ENCODE data around the gene GLIPR1L2. TPM values are rescaled to one million over a fixed set of nuclear protein-coding genes. Genes with fewer than 3 reads are reported as not detected.

Gene GLIPR1L2
- total RNA-seq, 1 experiment from 2014 or later, result not detected

DNA sequence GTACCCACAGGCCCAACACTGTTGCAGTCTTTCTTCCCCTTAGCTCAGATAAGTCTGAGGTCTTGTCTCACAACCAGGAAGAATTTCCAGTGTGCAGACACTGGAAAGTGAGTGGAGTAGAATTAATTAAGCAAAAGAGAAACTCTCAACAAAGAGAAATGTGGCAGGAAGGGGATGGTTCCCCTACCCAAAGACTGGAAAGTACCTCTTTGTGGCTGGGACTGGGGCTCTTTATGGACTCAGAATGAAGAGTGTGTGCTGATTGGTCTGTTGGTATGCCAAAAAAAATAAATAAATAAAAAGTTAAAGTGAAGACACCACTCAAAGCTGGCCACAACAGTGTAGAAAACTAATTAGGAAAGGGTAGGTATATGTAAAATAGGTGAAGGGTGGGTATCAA lies 30.0 kb upstream of the GLIPR1L2 start:
- H3K36me3 Mint-ChIP-seq (ENCODE audit: insufficient read depth, unreplicated experiment), result no peaks in the 10 kb centered on the region
- intact Hi-C loops (cut with micrococcal nuclease; ENCODE audit: unreplicated experiment), result no loop called here
- BruUV-seq (replicated peaks), result no TSS peak

DNA sequence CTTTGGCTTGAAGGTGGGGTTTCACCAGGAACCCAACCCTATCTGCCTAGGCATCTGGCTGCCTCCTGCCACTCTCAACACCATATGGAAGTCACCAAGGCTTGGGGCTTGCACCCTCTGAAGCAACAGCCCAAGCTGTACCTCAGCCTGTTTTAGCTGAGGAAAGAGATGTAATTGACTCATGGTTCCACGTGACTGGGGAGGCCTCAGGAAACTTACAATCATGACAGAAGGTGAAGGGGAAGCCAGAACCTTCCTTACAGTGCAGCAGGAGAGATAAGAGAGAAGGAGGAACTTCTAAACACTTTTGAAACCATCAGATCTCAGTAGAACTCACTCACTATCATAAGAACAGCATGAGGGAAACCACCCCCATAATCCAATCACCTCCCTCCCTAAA lies 29.5 kb upstream of the GLIPR1L2 start:
- intact Hi-C loops (cut with micrococcal nuclease; ENCODE audit: unreplicated experiment), result no loop called here
- POLR2A ChIA-PET, result no interaction called here
- Mint-ChIP-seq H3K36me3 (ENCODE audit: insufficient read depth, unreplicated experiment) (no peaks in the 10 kb centered on the region), H3K9me3 (ENCODE audit: unreplicated experiment) (no peaks in the 10 kb centered on the region), H3K27ac (ENCODE audit: unreplicated experiment) (no peak overlapping the region), H3K27me3 (ENCODE audit: insufficient read depth, unreplicated experiment) (no peaks in the 10 kb centered on the region), H3K4me3 (ENCODE audit: unreplicated experiment) (no peak overlapping the region), H3K4me1 (ENCODE audit: low read depth, unreplicated experiment) (no peaks in the 10 kb centered on the region)
- Histone ChIP-seq H3K36me3 (ENCODE audit: control insufficient read depth, insufficient read depth, low read length) (no peaks in the 10 kb centered on the region), H3K9me3 (no peaks in the 10 kb centered on the region), H3K4me3 (ENCODE audit: low read depth, low read length) (no peak overlapping the region), H3K27me3 (replicated peaks; ENCODE audit: control insufficient read depth, insufficient read depth, low read length) (no peaks in the 10 kb centered on the region), H3K4me1 (no peaks in the 10 kb centered on the region)
- BruUV-seq (replicated peaks), result no TSS peak
- CTCF ChIA-PET, result no interaction called here
- DNase-seq, result no peak
- TF ChIP-seq, protein P1, sequence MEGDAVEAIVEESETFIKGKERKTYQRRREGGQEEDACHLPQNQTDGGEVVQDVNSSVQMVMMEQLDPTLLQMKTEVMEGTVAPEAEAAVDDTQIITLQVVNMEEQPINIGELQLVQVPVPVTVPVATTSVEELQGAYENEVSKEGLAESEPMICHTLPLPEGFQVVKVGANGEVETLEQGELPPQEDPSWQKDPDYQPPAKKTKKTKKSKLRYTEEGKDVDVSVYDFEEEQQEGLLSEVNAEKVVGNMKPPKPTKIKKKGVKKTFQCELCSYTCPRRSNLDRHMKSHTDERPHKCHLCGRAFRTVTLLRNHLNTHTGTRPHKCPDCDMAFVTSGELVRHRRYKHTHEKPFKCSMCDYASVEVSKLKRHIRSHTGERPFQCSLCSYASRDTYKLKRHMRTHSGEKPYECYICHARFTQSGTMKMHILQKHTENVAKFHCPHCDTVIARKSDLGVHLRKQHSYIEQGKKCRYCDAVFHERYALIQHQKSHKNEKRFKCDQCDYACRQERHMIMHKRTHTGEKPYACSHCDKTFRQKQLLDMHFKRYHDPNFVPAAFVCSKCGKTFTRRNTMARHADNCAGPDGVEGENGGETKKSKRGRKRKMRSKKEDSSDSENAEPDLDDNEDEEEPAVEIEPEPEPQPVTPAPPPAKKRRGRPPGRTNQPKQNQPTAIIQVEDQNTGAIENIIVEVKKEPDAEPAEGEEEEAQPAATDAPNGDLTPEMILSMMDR (IDR thresholded peaks at IDR 0.05; ENCODE audit: insufficient read depth in 1 of 2, low read depth in 1 of 2, low read length in 1 of 2, severe bottlenecking in 1 of 2, unreplicated experiment in 1 of 2), result no peak

More for the DNA sequence above, 30.0 kb upstream of the GLIPR1L2 start:
- Mint-ChIP-seq H3K27ac (ENCODE audit: unreplicated experiment) (no peak overlapping the region), H3K4me3 (ENCODE audit: unreplicated experiment) (no peak overlapping the region), H3K4me1 (ENCODE audit: low read depth, unreplicated experiment) (no peaks in the 10 kb centered on the region), H3K9me3 (ENCODE audit: unreplicated experiment) (no peaks in the 10 kb centered on the region), H3K27me3 (ENCODE audit: insufficient read depth, unreplicated experiment) (no peaks in the 10 kb centered on the region)
- Histone ChIP-seq H3K27me3 (replicated peaks; ENCODE audit: control insufficient read depth, insufficient read depth, low read length) (no peaks in the 10 kb centered on the region), H3K9me3 (no peaks in the 10 kb centered on the region), H3K4me3 (ENCODE audit: low read depth, low read length) (no peak overlapping the region), H3K36me3 (ENCODE audit: control insufficient read depth, insufficient read depth, low read length) (no peaks in the 10 kb centered on the region), H3K4me1 (no peaks in the 10 kb centered on the region)
- DNase-seq, result no peak
- ChIA-PET POLR2A (no interaction called here), CTCF (no interaction called here)
- TF ChIP-seq, protein P1 (IDR thresholded peaks at IDR 0.05; ENCODE audit: insufficient read depth in 1 of 2, low read depth in 1 of 2, low read length in 1 of 2, severe bottlenecking in 1 of 2, unreplicated experiment in 1 of 2), result no peak

DNA sequence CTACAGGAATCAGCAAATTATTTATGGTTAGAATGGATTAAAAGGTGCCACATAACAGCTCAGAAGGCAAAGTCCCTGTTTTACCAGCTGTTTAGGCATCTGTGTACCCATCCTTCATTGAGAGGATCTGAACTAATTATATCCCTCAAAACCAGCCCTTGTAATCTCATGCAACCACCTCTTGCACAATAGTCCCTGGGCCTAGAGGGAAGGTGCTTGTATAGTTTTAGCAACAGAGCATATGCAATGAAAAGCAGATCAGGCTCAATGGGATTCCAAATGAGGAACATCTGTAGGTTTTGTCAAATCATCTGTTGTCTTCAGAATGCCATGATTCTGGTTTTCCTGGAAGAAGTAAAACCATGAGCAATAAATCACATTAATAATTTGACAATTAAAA lies 26.0 kb upstream of the GLIPR1L2 start:
- DNase-seq, result no peak
- no peak overlapping the region for H3K4me3 ChIP-seq (ENCODE audit: low read depth, low read length)
- BruUV-seq (replicated peaks), result no TSS peak
- Mint-ChIP-seq H3K9me3 (ENCODE audit: unreplicated experiment) (no peaks in the 10 kb centered on the region), H3K4me1 (ENCODE audit: low read depth, unreplicated experiment) (no peaks in the 10 kb centered on the region), H3K36me3 (ENCODE audit: insufficient read depth, unreplicated experiment) (no peaks in the 10 kb centered on the region), H3K4me3 (ENCODE audit: unreplicated experiment) (no peak overlapping the region), H3K27ac (ENCODE audit: unreplicated experiment) (no peak overlapping the region), H3K27me3 (ENCODE audit: insufficient read depth, unreplicated experiment) (no peaks in the 10 kb centered on the region)
- TF ChIP-seq, protein P1 (IDR thresholded peaks at IDR 0.05; ENCODE audit: insufficient read depth in 1 of 2, low read depth in 1 of 2, low read length in 1 of 2, severe bottlenecking in 1 of 2, unreplicated experiment in 1 of 2), result no peak
- H3K4me1 ChIP-seq, result no peaks in the 10 kb centered on the region
- no peaks in the 10 kb centered on the region for H3K36me3 ChIP-seq (ENCODE audit: control insufficient read depth, insufficient read depth, low read length)
- H3K9me3 ChIP-seq, result no peaks in the 10 kb centered on the region
- intact Hi-C loops (cut with micrococcal nuclease; ENCODE audit: unreplicated experiment), result no loop called here
- CTCF ChIA-PET, result no interaction called here
- H3K27me3 ChIP-seq (replicated peaks; ENCODE audit: control insufficient read depth, insufficient read depth, low read length), result no peaks in the 10 kb centered on the region
- POLR2A ChIA-PET, result no interaction called here

All from Caco-2 (cell line).